NCI-H1436 (cell line): ENCODE measurements around the gene GMCL2.

Experiments
- DNase-seq: peaks from one replicate; lab custom pipeline; 2025; lab: John Stamatoyannopoulos, UW

The GMCL2 gene

GRCh38 chr5:178221282-178221681, 34.1 kb upstream of the GMCL2 start:
- no peak for DNase-seq

GRCh38 chr5:178218827-178219226, 31.7 kb upstream of the GMCL2 start:
- DNase-seq, result no peak

GRCh38 chr5:178218237-178218776, 31.1 kb upstream of the GMCL2 start:
- DNase-seq, result no peak

- DNase-seq, result no peak
Observed at GRCh38 chr5:178216779-178217178, 29.6 kb upstream of the GMCL2 start.

- DNase-seq, result no peak
Observed at GRCh38 chr5:178216088-178216534, 28.9 kb upstream of the GMCL2 start.

- DNase-seq, result no peak
Observed at GRCh38 chr5:178215280-178216002, 28.3 kb upstream of the GMCL2 start.

- DNase-seq, result no peak
Observed at GRCh38 chr5:178214160-178214803, 27.1 kb upstream of the GMCL2 start.

- DNase-seq, result no peak
Observed at GRCh38 chr5:178213748-178214151, 26.6 kb upstream of the GMCL2 start.

GRCh38 chr5:178213003-178213461, 25.9 kb upstream of the GMCL2 start:
- no peak for DNase-seq

- no peak for DNase-seq
Observed at GRCh38 chr5:178212241-178213002, 25.3 kb upstream of the GMCL2 start.

GRCh38 chr5:178211095-178212048, 24.2 kb upstream of the GMCL2 start:
- DNase-seq, result no peak

GRCh38 chr5:178210686-178211085, 23.5 kb upstream of the GMCL2 start:
- DNase-seq, result no peak

- no peak for DNase-seq
Observed at GRCh38 chr5:178210073-178210535, 22.9 kb upstream of the GMCL2 start.

- DNase-seq, result no peak
Observed at GRCh38 chr5:178209334-178210072, 22.3 kb upstream of the GMCL2 start.

- DNase-seq, result no peak
Observed at GRCh38 chr5:178208540-178209227, 21.5 kb upstream of the GMCL2 start.

- no peak for DNase-seq
Observed at GRCh38 chr5:178207917-178208280, 20.7 kb upstream of the GMCL2 start.

- DNase-seq, result no peak
Observed at GRCh38 chr5:178207183-178207916, 20.2 kb upstream of the GMCL2 start.

GRCh38 chr5:178206166-178207101, 19.3 kb upstream of the GMCL2 start:
- DNase-seq, result no peak
